ENCODE measurements around the gene CD24. TPM values are rescaled to one million over a fixed set of nuclear protein-coding genes. Genes with fewer than 3 reads are reported as not detected.

Gene CD24
- total and polyA plus RNA-seq, 2 experiments from 2014 or later = 0.54 to 2.8 TPM

- H3K9me2 ChIP-seq (ENCODE audit: insufficient read depth) = no peaks in the 10 kb centered on the region
- no peak for DNase-seq
- H4K20me1 ChIP-seq (ENCODE audit: insufficient read depth) = no peaks in the 10 kb centered on the region
- WGBS, 2 experiments (ENCODE audit: low coverage in 1 of 2, low lambda C conversion rate in 2 of 2, missing lambda C conversion rate in 2 of 2) = 56 to 67% methylated on average over 3 of the region's 3 CpGs
- H2AFZ ChIP-seq = no peak overlapping the region
- H3K4me3 ChIP-seq = no peak overlapping the region
- peaks cover 43% of the 10 kb centered on the region for H3K27me3 ChIP-seq (replicated peaks; ENCODE audit: insufficient read depth)
- no peaks in the 10 kb centered on the region for H3K36me3 ChIP-seq (ENCODE audit: low read depth)
- no peak overlapping the region for H3K27ac ChIP-seq
- H3K9me3 ChIP-seq (ENCODE audit: low read depth) = no peaks in the 10 kb centered on the region
- in situ Hi-C loops (cut with MboI) = no loop called here
- H3K4me1 ChIP-seq (ENCODE audit: insufficient read depth) = no peaks in the 10 kb centered on the region
- H3K79me2 ChIP-seq (ENCODE audit: insufficient read depth) = no peaks in the 10 kb centered on the region
- TF ChIP-seq EZH2phosphoT487 (IDR thresholded peaks at IDR 0.05; ENCODE audit: insufficient read depth, low read depth) (no peak), EZH2 (IDR thresholded peaks at IDR 0.05; ENCODE audit: insufficient read depth, poor library complexity, severe bottlenecking) (no peak)
- no peak overlapping the region for H3K9ac ChIP-seq
- no peaks in the 10 kb centered on the region for H3F3A ChIP-seq (ENCODE audit: insufficient read depth)
- H3K4me2 ChIP-seq (ENCODE audit: unreplicated experiment) = no peak overlapping the region
Observed at GRCh38 chr6:106977246-106977645, 2.7 kb upstream of the CD24 start.

GRCh38 chr6:106976270-106976669, 1.7 kb upstream of the CD24 start:
- no peak overlapping the region for H3K4me2 ChIP-seq (ENCODE audit: unreplicated experiment)
- no peaks in the 10 kb centered on the region for H4K20me1 ChIP-seq (ENCODE audit: insufficient read depth)
- DNase-seq = no peak
- H3K27me3 ChIP-seq (replicated peaks; ENCODE audit: insufficient read depth) = peaks cover 51% of the 10 kb centered on the region
- 90 to 92% methylated on average over 5 of the region's 5 CpGs for WGBS, 2 experiments (ENCODE audit: low coverage in 1 of 2, low lambda C conversion rate in 2 of 2, missing lambda C conversion rate in 2 of 2)
- no peak overlapping the region for H2AFZ ChIP-seq
- no peak overlapping the region for H3K4me3 ChIP-seq
- in situ Hi-C loops (cut with MboI) = no loop called here
- H3K4me1 ChIP-seq (ENCODE audit: insufficient read depth) = no peaks in the 10 kb centered on the region
- H3F3A ChIP-seq (ENCODE audit: insufficient read depth) = no peaks in the 10 kb centered on the region
- no peaks in the 10 kb centered on the region for H3K79me2 ChIP-seq (ENCODE audit: insufficient read depth)
- no peaks in the 10 kb centered on the region for H3K9me2 ChIP-seq (ENCODE audit: insufficient read depth)
- H3K9ac ChIP-seq = no peak overlapping the region
- no peaks in the 10 kb centered on the region for H3K9me3 ChIP-seq (ENCODE audit: low read depth)
- H3K36me3 ChIP-seq (ENCODE audit: low read depth) = no peaks in the 10 kb centered on the region
- no peak for TF ChIP-seq EZH2 (IDR thresholded peaks at IDR 0.05; ENCODE audit: insufficient read depth, poor library complexity, severe bottlenecking)
- no peak overlapping the region for H3K27ac ChIP-seq

GRCh38 chr6:106975738-106976064, 1.2 kb upstream of the CD24 start:
- H3K9me2 ChIP-seq (ENCODE audit: insufficient read depth) = no peaks in the 10 kb centered on the region
- peak; percentile 34 for DNase-seq
- H3K4me1 ChIP-seq (ENCODE audit: insufficient read depth) = no peaks in the 10 kb centered on the region
- no peaks in the 10 kb centered on the region for H3K79me2 ChIP-seq (ENCODE audit: insufficient read depth)
- WGBS, 2 experiments (ENCODE audit: low coverage in 1 of 2, low lambda C conversion rate in 2 of 2, missing lambda C conversion rate in 2 of 2) = 11 to 12% methylated on average over 11 to 12 of the region's 12 CpGs
- H4K20me1 ChIP-seq (ENCODE audit: insufficient read depth) = no peaks in the 10 kb centered on the region
- peaks cover 51% of the 10 kb centered on the region for H3K27me3 ChIP-seq (replicated peaks; ENCODE audit: insufficient read depth)
- TF ChIP-seq EZH2phosphoT487 (IDR thresholded peaks at IDR 0.05; ENCODE audit: insufficient read depth, low read depth) = no peak
- no peak for TF ChIP-seq EZH2 (IDR thresholded peaks at IDR 0.05; ENCODE audit: insufficient read depth, poor library complexity, severe bottlenecking)
- H3K36me3 ChIP-seq (ENCODE audit: low read depth) = no peaks in the 10 kb centered on the region
- no peak overlapping the region for H3K27ac ChIP-seq
- H3K9me3 ChIP-seq (ENCODE audit: low read depth) = no peaks in the 10 kb centered on the region
- H3K4me3 ChIP-seq = peak overlapping the region; percentile 67
- peak overlapping the region; percentile 72 for H3K4me2 ChIP-seq (ENCODE audit: unreplicated experiment)
- H3F3A ChIP-seq (ENCODE audit: insufficient read depth) = no peaks in the 10 kb centered on the region
- in situ Hi-C loops (cut with MboI) = no loop called here
- peak overlapping the region; percentile 74; the same call in 1 of the 2 replicates for H2AFZ ChIP-seq
- H3K9ac ChIP-seq = no peak overlapping the region

- WGBS, 2 experiments (ENCODE audit: low coverage in 1 of 2, low lambda C conversion rate in 2 of 2, missing lambda C conversion rate in 2 of 2) = 1% methylated on average over 37 to 69 of the region's 90 CpGs
Observed at GRCh38 chr6:106974999-106975737, 639 bp upstream of the CD24 start.

More at GRCh38 chr6:106974999-106975737, 639 bp upstream of the CD24 start:
- TF ChIP-seq EZH2 (IDR thresholded peaks at IDR 0.05; ENCODE audit: insufficient read depth, poor library complexity, severe bottlenecking) = peak; percentile 23
- 0 out of 2 replicates have a peak, but pooled peaks have one; percentile 25 for TF ChIP-seq EZH2phosphoT487 (IDR thresholded peaks at IDR 0.05; ENCODE audit: insufficient read depth, low read depth)
- Histone ChIP-seq H3K27me3 (replicated peaks; ENCODE audit: insufficient read depth) (peaks cover 51% of the 10 kb centered on the region), H4K20me1 (ENCODE audit: insufficient read depth) (no peaks in the 10 kb centered on the region), H3K9me2 (ENCODE audit: insufficient read depth) (no peaks in the 10 kb centered on the region), H3K9me3 (ENCODE audit: low read depth) (no peaks in the 10 kb centered on the region), H3K4me2 (ENCODE audit: unreplicated experiment) (peak overlapping the region; percentile 72), H3K27ac (no peak overlapping the region), H3K79me2 (ENCODE audit: insufficient read depth) (no peaks in the 10 kb centered on the region), H3K4me3 (peak overlapping the region; percentile 67), H2AFZ (peak overlapping the region; percentile 74), H3K9ac (no peak overlapping the region), H3K36me3 (ENCODE audit: low read depth) (no peaks in the 10 kb centered on the region), H3F3A (ENCODE audit: insufficient read depth) (no peaks in the 10 kb centered on the region), H3K4me1 (ENCODE audit: insufficient read depth) (no peaks in the 10 kb centered on the region)
- peak; percentile 36 for DNase-seq
- in situ Hi-C loops (cut with MboI) = no loop called here

Measured in GM23248 (cell line).